RWPE2 (cell line): ENCODE data around the gene SIGLEC10.
"Not testable (repeated sequence)": the region's sequence is repeated elsewhere in the genome, so short reads cannot be mapped to it uniquely, and the experiment has no call there.

Experiments used
- ATAC-seq: fragments of 200-7000 bp; cut with Tn5 transposase; 3 replicates; pipeline ENCODE4 v1.9.1; 2021; ENCODE audit warnings: low read depth
- DNase-seq: peaks from one replicate; pipeline ENCODE4 v3.0.0-alpha.2; 2020; ENCODE audit warnings: low spot score
- H3K27ac ChIP-seq: fragments of 450-650 bp; 2 replicates; pipeline ENCODE4 v1.5.1; 2017; ENCODE audit warnings: mild to moderate bottlenecking; ENCODE audit not compliant: poor library complexity, severe bottlenecking
- H3K27me3 ChIP-seq: fragments of 250-450 bp; sonication (Bioruptor Pico); 2 replicates; pipeline ENCODE4 v1.5.1; 2021; ENCODE audit warnings: mild to moderate bottlenecking, moderate library complexity; ENCODE audit not compliant: insufficient read depth, poor library complexity, severe bottlenecking
- H3K36me3 ChIP-seq: fragments of 250-450 bp; sonication (Bioruptor Pico); 2 replicates; pipeline ENCODE4 v1.5.1; 2020; ENCODE audit warnings: low read depth, mild to moderate bottlenecking, moderate library complexity
- H3K4me1 ChIP-seq: fragments of 250-450 bp; sonication (Bioruptor Pico); 2 replicates; pipeline ENCODE4 v1.5.1; 2021; ENCODE audit warnings: mild to moderate bottlenecking, moderate library complexity; ENCODE audit not compliant: insufficient read depth, poor library complexity, severe bottlenecking
- H3K4me3 ChIP-seq: fragments of 250-450 bp; sonication (Bioruptor Pico); 2 replicates; pipeline ENCODE4 v1.5.1; 2021; ENCODE audit warnings: mild to moderate bottlenecking, moderate library complexity; ENCODE audit not compliant: severe bottlenecking
- H3K9me3 ChIP-seq: fragments of 250-450 bp; sonication (Bioruptor Pico); 2 replicates; pipeline ENCODE4 v1.5.1; 2021; ENCODE audit warnings: mild to moderate bottlenecking, moderate library complexity; ENCODE audit not compliant: severe bottlenecking
- TF ChIP-seq, protein P1 (sequence below): fragments of 450-650 bp; IDR thresholded peaks from one replicate; pipeline ENCODE4 v1.5.1; 2017; ENCODE audit warnings: mild to moderate bottlenecking, moderate library complexity; ENCODE audit not compliant: poor library complexity, severe bottlenecking

The SIGLEC10 gene

DNA sequence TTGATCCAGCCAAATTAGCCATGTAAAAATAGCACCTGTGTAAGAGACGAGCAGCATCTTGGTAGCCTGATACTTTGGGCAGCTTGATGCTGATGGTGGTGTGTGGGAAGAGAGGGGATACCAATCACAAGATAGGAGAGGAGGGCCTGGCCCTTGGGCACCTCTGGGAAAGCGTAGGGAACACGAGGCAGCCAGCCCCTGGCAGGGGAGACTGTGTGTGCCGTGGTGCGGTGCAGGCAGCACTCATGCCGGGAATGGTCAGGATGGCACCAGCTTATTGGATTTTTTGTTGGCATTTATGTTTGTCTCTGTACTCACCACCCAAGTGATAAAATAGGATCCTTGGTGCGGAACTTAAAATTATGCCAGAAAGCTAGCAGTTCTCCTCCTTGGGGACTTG is 30.6 kb upstream of the SIGLEC10 start:
- H3K9me3 ChIP-seq: no peaks in the 10 kb centered on the region
- H3K27ac ChIP-seq: no peak overlapping the region
- DNase-seq (no peak), ATAC-seq (no peak)
- H3K4me3 ChIP-seq: no peak overlapping the region
- H3K4me1 ChIP-seq: no peaks in the 10 kb centered on the region
- no peaks in the 10 kb centered on the region for H3K27me3 ChIP-seq
- TF ChIP-seq, protein P1, sequence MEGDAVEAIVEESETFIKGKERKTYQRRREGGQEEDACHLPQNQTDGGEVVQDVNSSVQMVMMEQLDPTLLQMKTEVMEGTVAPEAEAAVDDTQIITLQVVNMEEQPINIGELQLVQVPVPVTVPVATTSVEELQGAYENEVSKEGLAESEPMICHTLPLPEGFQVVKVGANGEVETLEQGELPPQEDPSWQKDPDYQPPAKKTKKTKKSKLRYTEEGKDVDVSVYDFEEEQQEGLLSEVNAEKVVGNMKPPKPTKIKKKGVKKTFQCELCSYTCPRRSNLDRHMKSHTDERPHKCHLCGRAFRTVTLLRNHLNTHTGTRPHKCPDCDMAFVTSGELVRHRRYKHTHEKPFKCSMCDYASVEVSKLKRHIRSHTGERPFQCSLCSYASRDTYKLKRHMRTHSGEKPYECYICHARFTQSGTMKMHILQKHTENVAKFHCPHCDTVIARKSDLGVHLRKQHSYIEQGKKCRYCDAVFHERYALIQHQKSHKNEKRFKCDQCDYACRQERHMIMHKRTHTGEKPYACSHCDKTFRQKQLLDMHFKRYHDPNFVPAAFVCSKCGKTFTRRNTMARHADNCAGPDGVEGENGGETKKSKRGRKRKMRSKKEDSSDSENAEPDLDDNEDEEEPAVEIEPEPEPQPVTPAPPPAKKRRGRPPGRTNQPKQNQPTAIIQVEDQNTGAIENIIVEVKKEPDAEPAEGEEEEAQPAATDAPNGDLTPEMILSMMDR: no peak
- H3K36me3 ChIP-seq: no peaks in the 10 kb centered on the region

DNA sequence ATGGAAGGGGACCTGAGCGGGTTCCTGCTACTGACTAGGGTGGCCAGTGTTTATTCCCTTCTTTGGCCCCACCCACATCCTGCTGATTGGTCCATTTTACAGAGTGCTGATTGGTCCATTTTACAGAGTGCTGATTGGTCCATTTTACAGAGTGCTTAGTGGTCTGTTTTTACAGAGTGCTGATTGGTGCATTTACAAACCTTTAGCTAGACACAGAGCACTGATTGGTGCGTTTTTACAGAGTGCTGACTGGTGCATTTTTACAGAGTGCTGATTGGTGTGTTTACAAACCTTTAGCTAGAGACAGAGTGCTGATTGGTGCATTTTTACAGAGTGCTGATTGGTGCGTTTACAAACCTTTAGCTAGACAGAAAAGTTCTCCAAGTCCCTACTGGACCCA is 30.1 kb upstream of the SIGLEC10 start:
- H3K27ac ChIP-seq, DNase-seq, H3K4me1 ChIP-seq, H3K4me3 ChIP-seq, H3K27me3 ChIP-seq, H3K36me3 ChIP-seq, H3K9me3 ChIP-seq, ATAC-seq: not testable (repeated sequence)

DNA sequence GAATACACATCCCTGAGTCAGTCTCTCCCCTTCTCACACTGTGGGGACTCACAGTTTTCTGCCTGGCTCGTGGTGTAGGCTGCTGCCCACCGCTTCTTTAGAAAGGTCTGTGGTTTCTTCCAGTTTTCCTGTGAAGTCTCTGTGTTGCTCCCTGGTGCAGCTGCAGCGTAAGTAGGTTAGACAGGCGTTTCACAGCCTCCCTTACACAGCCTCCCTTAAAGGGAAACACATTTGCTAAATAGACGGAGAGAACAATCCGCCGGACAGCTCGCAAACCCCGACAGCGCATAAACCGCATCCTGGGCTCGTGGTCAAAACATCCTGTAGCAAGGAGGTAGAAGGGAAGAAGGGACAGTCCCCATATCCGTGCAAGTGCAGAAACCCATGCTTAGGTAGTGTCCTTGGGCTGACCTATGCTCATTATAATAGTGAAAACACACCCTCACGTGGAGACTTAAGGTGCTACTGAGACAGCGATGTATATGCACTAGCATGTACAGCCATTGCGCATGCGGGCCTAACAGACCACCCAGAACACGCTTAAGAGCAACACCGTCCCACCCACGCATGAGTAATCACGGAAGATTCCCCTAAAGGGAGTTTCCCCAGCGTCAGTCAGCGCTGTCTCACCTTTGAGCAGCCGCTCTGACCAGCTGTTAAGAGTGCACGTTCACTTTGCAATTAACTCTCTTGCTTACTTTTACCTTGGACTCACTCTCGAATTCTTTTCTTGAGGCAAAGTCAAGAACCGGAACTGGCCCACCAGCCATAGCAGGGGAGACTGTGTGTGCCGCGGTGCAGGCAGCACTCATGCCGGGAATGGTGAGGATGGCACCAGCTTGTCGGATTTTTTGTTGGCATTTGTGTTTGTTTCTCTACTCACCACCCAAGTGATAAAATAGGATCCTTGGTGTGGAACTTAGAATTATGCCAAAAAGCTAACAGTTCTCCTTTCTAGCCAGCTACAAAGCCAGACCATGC is 24.3 kb upstream of the SIGLEC10 start:
- ATAC-seq (peak; percentile 58), DNase-seq (no peak)
- Histone ChIP-seq H3K36me3 (no peaks in the 10 kb centered on the region), H3K27me3 (peaks cover 16% of the 10 kb centered on the region), H3K9me3 (no peaks in the 10 kb centered on the region), H3K27ac (no peak overlapping the region), H3K4me3 (no peak overlapping the region), H3K4me1 (no peaks in the 10 kb centered on the region)
- TF ChIP-seq, protein P1: no peak

GRCh38 chr19:51440846-51441409 is 23.5 kb upstream of the SIGLEC10 start:
- TF ChIP-seq, protein P1: no peak
- no peak for DNase-seq
- Histone ChIP-seq H3K36me3 (no peaks in the 10 kb centered on the region), H3K4me3 (no peak overlapping the region), H3K27me3 (peaks cover 16% of the 10 kb centered on the region), H3K4me1 (no peaks in the 10 kb centered on the region), H3K27ac (no peak overlapping the region), H3K9me3 (no peaks in the 10 kb centered on the region)
- 0 out of 3 replicates have a peak, but pooled peaks have one; percentile 23 for ATAC-seq

DNA sequence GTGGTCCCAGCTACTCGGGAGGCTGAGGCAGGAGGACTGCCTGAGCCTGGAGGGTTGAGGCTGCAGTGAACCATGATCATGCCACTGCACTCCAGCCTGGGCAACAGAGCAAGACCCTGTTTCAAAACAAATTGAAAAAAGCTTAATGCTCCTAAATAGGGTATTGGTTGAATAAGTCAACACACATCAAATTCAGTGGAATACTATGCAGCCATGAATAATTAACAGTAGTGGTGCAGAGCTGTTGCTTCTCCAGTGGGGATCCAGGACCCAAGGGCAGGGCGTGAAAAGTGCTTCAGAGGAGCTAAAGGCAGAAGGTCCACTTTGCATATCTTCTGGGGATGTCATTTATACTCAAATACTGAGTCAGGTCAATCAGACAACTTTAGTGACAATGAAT is 22.6 kb upstream of the SIGLEC10 start:
- no peaks in the 10 kb centered on the region for H3K36me3 ChIP-seq
- no peak for ATAC-seq
- peaks cover 16% of the 10 kb centered on the region for H3K27me3 ChIP-seq
- H3K27ac ChIP-seq: no peak overlapping the region
- TF ChIP-seq, protein P1: no peak
- H3K9me3 ChIP-seq: no peaks in the 10 kb centered on the region
- no peak for DNase-seq
- no peak overlapping the region for H3K4me3 ChIP-seq
- no peaks in the 10 kb centered on the region for H3K4me1 ChIP-seq
